Esophagus (tissue), 2 donors: ENCODE data around the gene FECH. TPM values are rescaled to one million over a fixed set of nuclear protein-coding genes. Genes with fewer than 3 reads are reported as not detected.

ENCODE experiments used
- H3K27ac ChIP-seq, 2 donors: one replicate each; pipeline ENCODE4 v1.5.1; 2013; ENCODE audit warnings: low read depth in 2 of 2, mild to moderate bottlenecking in 2 of 2, inconsistent platforms in 1 of 2, low read length in 1 of 2, moderate library complexity in 1 of 2
- H3K27me3 ChIP-seq, 2 donors: one replicate each; pipeline ENCODE4 v1.6.1; 2013; ENCODE audit warnings: low read length in 2 of 2, control low read depth in 1 of 2, mild to moderate bottlenecking in 1 of 2; ENCODE audit not compliant: insufficient read depth in 2 of 2, control insufficient read depth in 1 of 2
- H3K36me3 ChIP-seq, 2 donors: one replicate each; pipeline ENCODE4 v1.6.1; 2013; ENCODE audit warnings: low read length in 1 of 2; ENCODE audit not compliant: control insufficient read depth in 2 of 2, insufficient read depth in 2 of 2
- H3K4me1 ChIP-seq, 2 donors: one replicate each; pipeline ENCODE4 v1.6.1; 2013; ENCODE audit warnings: low read length in 1 of 2; ENCODE audit not compliant: control insufficient read depth in 2 of 2, insufficient read depth in 2 of 2
- H3K4me3 ChIP-seq, 2 donors: one replicate each; pipeline ENCODE4 v1.5.1; 2013; ENCODE audit warnings: low read length in 2 of 2, mild to moderate bottlenecking in 2 of 2, low read depth in 1 of 2, moderate library complexity in 1 of 2
- H3K9me3 ChIP-seq, 2 donors: one replicate each; pipeline ENCODE4 v1.6.1; 2013; ENCODE audit warnings: mild to moderate bottlenecking in 2 of 2, low read depth in 1 of 2, low read length in 1 of 2, moderate library complexity in 1 of 2; ENCODE audit not compliant: control insufficient read depth in 2 of 2, insufficient read depth in 1 of 2
- WGBS, 2 donors: extraction: QIAGEN DNeasy Blood & Tissue Kit; methylation state at CpG; one replicate each; pipeline ENCODE4 v1.1.7; 2013; 5-methylcytosine and 5-hydroxymethylcytosine counted together
- polyA plus RNA-seq, 2 donors: library from polyadenylated mRNA; stranded (reverse); fragments of 200-250 nt; gene quantifications; one replicate each; pipeline ENCODE4 v1.2.3, GENCODE V29; 2013
- donor health status: healthy with polysubstance abuse.
- donor health status: Bipolar disorder and iron deficiency.

The FECH gene
- polyA plus RNA-seq: 1 to 10 TPM; 3.4 to 9.2 TPM

DNA sequence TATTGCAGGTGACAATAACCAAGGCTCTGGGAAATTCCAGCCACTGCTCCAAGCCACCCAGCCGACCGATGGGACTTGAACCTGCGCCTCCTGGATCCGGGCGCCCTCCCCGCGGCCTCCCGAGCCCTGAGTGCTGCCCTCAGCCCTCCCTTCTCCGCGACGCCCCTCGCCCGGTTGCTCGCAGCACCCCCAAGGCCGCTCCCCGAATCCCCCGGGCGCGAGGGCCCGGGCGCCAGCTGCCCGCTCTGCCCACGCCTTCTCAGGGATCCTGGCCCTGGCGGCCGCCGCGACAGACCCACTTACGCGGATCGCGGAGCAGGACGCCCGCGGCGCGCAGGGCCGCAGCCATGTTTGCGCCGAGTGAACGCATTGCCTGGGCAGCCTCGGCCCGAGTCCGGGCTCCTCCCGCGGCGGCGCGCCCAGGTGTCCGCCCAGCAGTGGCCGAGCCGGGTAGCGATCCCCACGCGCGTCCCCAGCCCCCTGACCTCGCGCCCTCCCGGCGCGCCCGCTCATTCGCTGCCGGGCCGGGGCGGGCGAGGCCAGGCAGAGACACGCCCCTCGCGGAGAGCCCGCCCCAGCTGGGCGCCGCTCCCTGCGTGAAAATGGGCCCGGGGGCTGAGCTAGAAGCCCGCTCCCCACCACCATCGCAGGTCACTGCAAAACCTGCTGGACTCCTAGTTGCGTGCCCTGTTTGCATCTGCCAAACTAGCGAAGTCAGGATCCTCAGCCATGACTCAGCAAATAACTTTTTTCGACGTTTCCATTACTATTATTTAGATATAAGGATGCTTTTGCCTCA lies at the start of gene FECH:
Gene FECH, minus strand, starts transcription at position 452 of the 799 bp plus-strand sequence. Its CDS starts 82 bp downstream, at position 370.
- peak within 1 kb of the TSS; percentile 78 to 87 for H3K4me3 ChIP-seq
- no peaks in the 10 kb centered on the region for H3K36me3 ChIP-seq
- peaks cover 0 to 8% of the 10 kb centered on the region in 2 donors for H3K4me1 ChIP-seq
- no peaks in the 10 kb centered on the region for H3K9me3 ChIP-seq
- H3K27ac ChIP-seq: peak within 1 kb of the TSS; percentile 78 to 92
- 1% methylated on average over 58 to 80 of the region's 80 CpGs for WGBS, 2 donors
- H3K27me3 ChIP-seq: no peaks in the 10 kb centered on the region

GRCh38 chr18:57635003-57635822 lies 48.7 kb upstream of the FECH start:
- Histone ChIP-seq H3K4me1 (no peaks in the 10 kb centered on the region), H3K27me3 (no peaks in the 10 kb centered on the region), H3K27ac (no peak overlapping the region), H3K9me3 (no peaks in the 10 kb centered on the region), H3K4me3 (no peak overlapping the region), H3K36me3 (no peaks in the 10 kb centered on the region)
- WGBS, 2 donors: 69 to 74% methylated on average over 4 of the region's 4 CpGs

- Histone ChIP-seq H3K4me1 (no peaks in the 10 kb centered on the region), H3K27me3 (no peaks in the 10 kb centered on the region), H3K36me3 (no peaks in the 10 kb centered on the region), H3K27ac (no peak overlapping the region), H3K4me3 (no peak overlapping the region), H3K9me3 (no peaks in the 10 kb centered on the region)
- WGBS, 2 donors: 79% methylated on average over 2 of the region's 2 CpGs
Observed at GRCh38 chr18:57631697-57632096, 45.2 kb upstream of the FECH start.

- 48 to 53% methylated on average over 13 of the region's 13 CpGs for WGBS, 2 donors
- no peaks in the 10 kb centered on the region for H3K9me3 ChIP-seq
- no peaks in the 10 kb centered on the region for H3K4me1 ChIP-seq
- no peaks in the 10 kb centered on the region for H3K36me3 ChIP-seq
- H3K4me3 ChIP-seq: peak overlapping the region; percentile 61 to 65
- H3K27me3 ChIP-seq: no peaks in the 10 kb centered on the region
- peak overlapping the region in 1 of 2 donors; percentile 80 for H3K27ac ChIP-seq
Observed at GRCh38 chr18:57630754-57631595, 44.5 kb upstream of the FECH start.

- no peaks in the 10 kb centered on the region for H3K9me3 ChIP-seq
- whole genome bisulfite sequencing, 2 donors: 2% methylated on average over 52 of the region's 52 CpGs
- no peaks in the 10 kb centered on the region for H3K36me3 ChIP-seq
- peak overlapping the region; percentile 61 to 65 for H3K4me3 ChIP-seq
- H3K4me1 ChIP-seq: no peaks in the 10 kb centered on the region
- no peaks in the 10 kb centered on the region for H3K27me3 ChIP-seq
- H3K27ac ChIP-seq: peak overlapping the region; percentile 80 to 89
Observed at GRCh38 chr18:57630002-57630753, 43.7 kb upstream of the FECH start.

GRCh38 chr18:57629422-57629821 lies 42.9 kb upstream of the FECH start:
- H3K36me3 ChIP-seq: no peaks in the 10 kb centered on the region
- H3K9me3 ChIP-seq: no peaks in the 10 kb centered on the region
- WGBS, 2 donors: 96 to 97% methylated on average over 9 of the region's 9 CpGs
- no peak overlapping the region for H3K27ac ChIP-seq
- peak overlapping the region in 1 of 2 donors; percentile 65 for H3K4me3 ChIP-seq
- H3K27me3 ChIP-seq: no peaks in the 10 kb centered on the region
- H3K4me1 ChIP-seq: no peaks in the 10 kb centered on the region

DNA sequence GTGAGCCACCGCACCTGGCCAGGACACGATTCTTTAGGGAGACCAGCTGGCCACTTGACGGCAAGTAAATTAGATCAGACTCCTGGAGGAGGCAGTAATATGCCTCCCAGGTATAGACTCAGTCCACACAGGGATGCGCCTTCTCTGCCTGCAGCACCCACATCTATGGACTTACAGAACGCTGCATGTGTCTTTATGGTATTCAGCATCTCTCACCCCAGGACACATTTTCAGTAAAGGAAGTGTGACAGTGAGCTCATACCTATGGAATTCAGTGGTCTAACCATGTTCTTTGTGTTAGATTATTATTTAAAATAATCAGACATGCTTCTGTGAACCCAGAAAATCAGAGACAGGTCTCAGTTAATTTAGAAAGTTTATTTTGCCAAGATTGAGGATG lies 41.0 kb upstream of the FECH start:
- H3K4me1 ChIP-seq: no peaks in the 10 kb centered on the region
- no peak overlapping the region for H3K27ac ChIP-seq
- no peaks in the 10 kb centered on the region for H3K36me3 ChIP-seq
- H3K4me3 ChIP-seq: no peak overlapping the region
- WGBS, 2 donors: 81 to 84% methylated on average over 5 of the region's 5 CpGs
- no peaks in the 10 kb centered on the region for H3K27me3 ChIP-seq
- H3K9me3 ChIP-seq: no peaks in the 10 kb centered on the region

- no peaks in the 10 kb centered on the region for H3K9me3 ChIP-seq
- H3K27me3 ChIP-seq: no peaks in the 10 kb centered on the region
- no peaks in the 10 kb centered on the region for H3K36me3 ChIP-seq
- 74% methylated on average over 4 of the region's 4 CpGs for WGBS, 2 donors
- no peak overlapping the region for H3K27ac ChIP-seq
- no peak overlapping the region for H3K4me3 ChIP-seq
- H3K4me1 ChIP-seq: no peaks in the 10 kb centered on the region
Observed at GRCh38 chr18:57624988-57625387, 38.5 kb upstream of the FECH start.

GRCh38 chr18:57621246-57621604 lies 34.7 kb upstream of the FECH start:
- WGBS, 2 donors: 0 to 7% methylated on average over 17 to 20 of the region's 20 CpGs
- H3K27ac ChIP-seq: peak overlapping the region; percentile 86 to 94
- H3K4me1 ChIP-seq: no peaks in the 10 kb centered on the region
- peak overlapping the region; percentile 84 to 87 for H3K4me3 ChIP-seq
- H3K36me3 ChIP-seq: peaks cover 0 to 2% of the 10 kb centered on the region in 2 donors
- no peaks in the 10 kb centered on the region for H3K9me3 ChIP-seq
- no peaks in the 10 kb centered on the region for H3K27me3 ChIP-seq
